ENCODE measurements around the gene PVALEF. TPM values are rescaled to one million over a fixed set of nuclear protein-coding genes. Genes with fewer than 3 reads are reported as not detected.

The PVALEF gene
- total RNA-seq, 4 donors from 2014 or later: not detected

- Histone ChIP-seq H3K36me3 (peaks cover 6% of the 10 kb centered on the region), H3K27me3 (peaks cover 16% of the 10 kb centered on the region), H3K4me1 (no peaks in the 10 kb centered on the region), H3K27ac (no peak overlapping the region), H3K4me3 (no peak overlapping the region), H3K9me3 (no peaks in the 10 kb centered on the region)
- WGBS: 58% methylated on average over 5 of the region's 15 CpGs
- TF ChIP-seq EP300 (IDR thresholded peaks at IDR 0.05) (no peak), POLR2AphosphoS5 (IDR thresholded peaks at IDR 0.05) (no peak), CTCF (IDR thresholded peaks at IDR 0.05) (no peak)
- DNase-seq (ENCODE audit: low spot score in 2 of 2): no peak
Measured at GRCh38 chr17:81184555-81184954, 19.2 kb downstream of the PVALEF start.

DNA sequence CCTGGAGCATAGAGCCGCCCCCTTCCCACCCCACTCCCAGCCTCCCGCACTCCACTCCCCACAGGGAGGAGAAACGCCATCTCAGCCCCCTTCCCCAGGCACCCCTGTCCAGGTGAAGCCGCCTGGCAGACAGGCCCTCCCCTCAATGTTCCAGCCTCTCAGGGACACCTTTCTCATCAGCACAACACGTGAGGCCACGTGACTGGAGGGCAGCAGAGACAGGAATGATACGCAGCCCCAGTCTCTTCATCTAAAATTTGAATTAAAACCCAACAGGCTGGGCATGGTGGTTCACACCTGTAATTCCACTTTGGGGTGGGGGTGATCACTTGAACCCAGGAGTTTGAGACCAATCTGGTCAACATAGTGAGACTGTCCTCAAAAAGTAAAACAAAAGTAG is 20.9 kb downstream of the PVALEF start:
- H3K4me1 ChIP-seq: no peaks in the 10 kb centered on the region
- no CpG with 5 or more reads among the region's 7 CpGs for WGBS
- no peak for DNase-seq (ENCODE audit: low spot score in 2 of 2)
- no peak for TF ChIP-seq POLR2AphosphoS5 (IDR thresholded peaks at IDR 0.05)
- TF ChIP-seq EP300 (IDR thresholded peaks at IDR 0.05): no peak
- TF ChIP-seq CTCF (IDR thresholded peaks at IDR 0.05): no peak
- no peak for TF ChIP-seq POLR2A (IDR thresholded peaks at IDR 0.05)
- H3K36me3 ChIP-seq: peaks cover 13% of the 10 kb centered on the region
- no peaks in the 10 kb centered on the region for H3K9me3 ChIP-seq
- H3K27me3 ChIP-seq: peaks cover 16% of the 10 kb centered on the region
- no peak overlapping the region for H3K4me3 ChIP-seq
- no peak overlapping the region for H3K27ac ChIP-seq

GRCh38 chr17:81187120-81187519 is 21.8 kb downstream of the PVALEF start:
- Histone ChIP-seq H3K27me3 (peaks cover 16% of the 10 kb centered on the region), H3K27ac (no peak overlapping the region), H3K4me3 (no peak overlapping the region), H3K36me3 (peaks cover 13% of the 10 kb centered on the region), H3K4me1 (no peaks in the 10 kb centered on the region), H3K9me3 (no peaks in the 10 kb centered on the region)
- TF ChIP-seq EP300 (IDR thresholded peaks at IDR 0.05): no peak
- no peak for TF ChIP-seq CTCF (IDR thresholded peaks at IDR 0.05)
- TF ChIP-seq POLR2A (IDR thresholded peaks at IDR 0.05): no peak
- TF ChIP-seq POLR2AphosphoS5 (IDR thresholded peaks at IDR 0.05): no peak
- no peak for DNase-seq (ENCODE audit: low spot score in 2 of 2)
- WGBS: 91% methylated on average over 9 of the region's 11 CpGs

- no peak for DNase-seq (ENCODE audit: low spot score in 2 of 2)
- TF ChIP-seq POLR2AphosphoS5 (IDR thresholded peaks at IDR 0.05): no peak
- TF ChIP-seq EP300 (IDR thresholded peaks at IDR 0.05): no peak
- no peak for TF ChIP-seq POLR2A (IDR thresholded peaks at IDR 0.05)
- no peak for TF ChIP-seq CTCF (IDR thresholded peaks at IDR 0.05)
- Histone ChIP-seq H3K36me3 (peaks cover 13% of the 10 kb centered on the region), H3K4me3 (no peak overlapping the region), H3K27me3 (peaks cover 16% of the 10 kb centered on the region), H3K27ac (no peak overlapping the region), H3K4me1 (no peaks in the 10 kb centered on the region), H3K9me3 (no peaks in the 10 kb centered on the region)
- WGBS: 82% methylated on average over 4 of the region's 26 CpGs
Measured at GRCh38 chr17:81187586-81188490, 22.5 kb downstream of the PVALEF start.

GRCh38 chr17:81188491-81188840 is 23.2 kb downstream of the PVALEF start:
- H3K27me3 ChIP-seq: peaks cover 14% of the 10 kb centered on the region
- TF ChIP-seq CTCF (IDR thresholded peaks at IDR 0.05) (no peak), POLR2AphosphoS5 (IDR thresholded peaks at IDR 0.05) (no peak)
- H3K9me3 ChIP-seq: no peaks in the 10 kb centered on the region
- 74% methylated on average over 3 of the region's 12 CpGs for WGBS
- no peak overlapping the region for H3K4me3 ChIP-seq
- no peaks in the 10 kb centered on the region for H3K4me1 ChIP-seq
- H3K27ac ChIP-seq: no peak overlapping the region
- peaks cover 13% of the 10 kb centered on the region for H3K36me3 ChIP-seq
- no peak for DNase-seq (ENCODE audit: low spot score in 2 of 2)
